LoVo (cell line): ENCODE data around the gene PRR33.

Source experiments
- DNase-seq: peaks from one replicate; pipeline ENCODE4 v3.0.0-alpha.2; 2016; ENCODE audit warnings: low spot score

PRR33 gene

DNA sequence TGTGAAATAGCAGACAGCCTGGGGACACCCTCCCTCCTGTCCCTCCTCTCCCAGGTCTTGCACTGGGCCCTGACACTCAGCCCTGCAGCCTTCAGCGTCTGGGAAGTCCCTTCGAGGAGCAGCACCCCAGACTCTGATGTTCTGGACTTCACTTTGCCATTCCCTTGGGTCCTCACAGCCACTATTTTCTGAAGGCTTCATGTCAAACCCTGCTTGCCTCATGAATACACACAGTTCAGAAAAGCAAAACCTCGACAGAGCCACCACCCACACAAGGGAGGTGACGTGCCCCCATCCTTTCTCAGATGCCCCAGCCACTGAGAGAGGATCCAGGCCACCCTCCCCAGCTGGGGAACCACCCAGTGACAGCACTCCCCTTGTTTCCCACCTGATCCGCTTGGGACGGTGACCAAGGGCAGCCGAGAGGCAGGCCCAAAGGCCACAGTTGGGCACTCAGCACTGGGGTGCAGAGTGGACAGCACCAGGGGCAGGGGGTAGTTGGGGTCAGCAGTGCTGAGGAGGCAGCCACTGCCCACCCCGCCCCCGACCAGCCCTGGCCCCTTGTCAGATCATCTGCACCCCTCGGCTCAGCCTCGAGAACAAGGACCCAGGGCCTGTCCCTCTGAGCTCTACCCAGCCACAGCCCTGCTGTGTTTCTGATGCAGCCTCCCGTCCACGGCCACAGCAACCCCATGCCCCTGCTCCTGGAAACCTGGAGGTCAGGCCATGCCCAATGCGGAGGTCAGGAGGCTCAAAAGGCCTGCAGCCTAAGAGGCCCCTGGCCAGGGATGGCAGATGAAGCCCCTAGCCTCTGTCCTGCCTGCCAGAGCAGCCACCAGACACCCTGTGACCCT is 24.7 kb upstream of the PRR33 start:
- no peak for DNase-seq

DNA sequence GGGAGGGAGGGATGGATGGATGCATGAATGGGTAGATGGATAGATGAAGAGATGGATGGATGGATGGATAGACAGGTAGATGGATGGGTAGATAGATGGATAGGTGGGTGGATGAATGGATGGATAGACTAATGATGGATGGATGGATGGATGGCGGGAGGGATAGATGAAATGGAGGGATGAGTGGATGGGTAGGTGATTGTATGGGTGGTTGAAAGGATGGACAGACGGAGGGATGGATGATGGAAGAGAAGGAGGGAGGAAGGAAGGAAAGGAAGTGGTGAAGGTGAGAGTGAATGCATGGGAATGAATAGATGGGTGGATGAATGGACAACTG is 24.1 kb upstream of the PRR33 start:
- no peak for DNase-seq

- no peak for DNase-seq
Measured at GRCh38 chr11:1913271-1914060, 21.8 kb upstream of the PRR33 start.

DNA sequence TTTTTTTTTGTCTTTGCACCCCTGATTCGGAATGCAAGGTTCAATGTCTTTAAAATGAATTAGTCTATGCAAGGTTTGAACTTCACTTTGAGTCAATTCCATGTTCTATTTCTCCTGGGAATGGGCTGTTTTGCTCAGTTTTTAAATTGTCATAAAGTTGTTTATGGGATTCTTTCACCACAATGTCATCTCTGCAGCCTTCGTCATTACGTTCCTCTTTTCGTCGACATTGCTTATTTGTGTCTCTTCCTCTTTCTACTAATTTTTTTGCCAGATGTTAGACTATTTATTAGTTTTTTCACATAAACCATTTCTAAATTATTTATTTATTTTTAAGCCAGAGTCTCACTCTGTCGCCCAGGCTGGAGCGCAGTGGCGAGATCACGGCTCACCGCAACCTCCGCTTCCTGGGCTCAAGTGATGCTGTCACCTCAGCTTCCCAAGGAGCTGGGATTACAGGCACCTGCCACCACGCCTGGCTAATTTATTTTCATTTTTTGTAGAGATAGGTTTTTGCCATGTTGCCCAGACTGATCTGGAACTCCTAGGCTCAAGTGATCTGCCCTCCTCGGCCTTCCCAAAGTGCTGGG is 20.7 kb upstream of the PRR33 start:
- no peak for DNase-seq

DNA sequence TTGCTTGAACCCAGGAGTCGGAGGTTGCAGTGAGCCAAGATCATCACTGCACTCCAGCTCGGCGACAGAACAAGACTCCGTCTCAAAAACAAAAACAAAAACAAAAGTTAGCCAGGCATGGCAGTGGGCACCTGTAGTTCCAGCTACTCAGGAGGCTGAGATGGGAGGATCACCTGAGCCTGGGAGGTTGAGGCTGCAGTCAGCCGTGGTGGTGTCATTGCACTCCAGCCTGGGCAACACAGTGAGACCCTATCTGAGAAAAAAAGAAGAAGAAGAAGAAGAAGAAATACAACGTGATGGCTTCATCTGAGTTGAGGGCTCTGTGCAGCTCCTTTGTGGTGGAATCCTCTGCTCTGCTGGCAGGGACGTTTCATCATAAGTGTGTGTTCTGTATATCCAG is 17.8 kb upstream of the PRR33 start:
- DNase-seq: no peak

GRCh38 chr11:1908618-1909017 is 16.9 kb upstream of the PRR33 start:
- DNase-seq: no peak

DNA sequence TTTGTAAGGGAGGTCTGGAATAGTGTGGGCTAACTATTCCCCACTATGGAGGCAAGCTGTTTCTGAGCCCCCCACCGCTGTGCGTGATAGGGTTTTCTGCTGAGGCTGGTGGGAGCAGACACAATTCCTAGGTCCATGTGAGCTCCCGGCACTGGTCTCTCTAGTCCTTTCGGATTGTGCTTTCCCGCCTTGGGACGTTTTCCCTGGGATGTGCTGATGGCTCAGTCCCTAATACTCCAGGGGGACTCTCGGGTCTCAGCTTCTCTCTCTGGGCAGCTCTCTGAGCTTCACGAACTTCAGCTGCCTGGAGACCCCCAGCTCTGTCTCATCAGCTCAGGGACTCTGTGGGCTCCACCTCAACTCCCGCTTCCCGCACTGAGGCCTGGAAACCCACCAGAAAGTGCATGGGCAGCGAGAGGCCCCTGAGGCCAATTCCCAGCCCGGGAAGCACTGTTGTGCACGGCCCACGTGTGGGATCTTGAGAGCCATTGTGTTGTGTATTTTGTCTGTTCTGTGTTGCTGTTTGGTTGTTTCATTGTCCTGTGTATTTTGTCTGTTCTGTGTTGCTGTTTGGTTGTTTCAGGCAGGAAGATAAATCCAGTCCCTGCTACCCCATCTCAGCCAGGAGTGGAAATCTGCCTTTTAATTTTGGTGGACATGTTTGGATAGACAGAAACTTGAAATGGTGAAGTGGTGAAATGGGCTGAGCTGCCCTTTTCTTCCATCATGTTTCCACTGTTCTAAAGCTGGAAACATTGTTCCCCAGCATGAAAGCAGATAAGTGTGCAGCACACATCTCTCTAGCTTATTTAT is 15.1 kb upstream of the PRR33 start:
- DNase-seq: no peak

DNA sequence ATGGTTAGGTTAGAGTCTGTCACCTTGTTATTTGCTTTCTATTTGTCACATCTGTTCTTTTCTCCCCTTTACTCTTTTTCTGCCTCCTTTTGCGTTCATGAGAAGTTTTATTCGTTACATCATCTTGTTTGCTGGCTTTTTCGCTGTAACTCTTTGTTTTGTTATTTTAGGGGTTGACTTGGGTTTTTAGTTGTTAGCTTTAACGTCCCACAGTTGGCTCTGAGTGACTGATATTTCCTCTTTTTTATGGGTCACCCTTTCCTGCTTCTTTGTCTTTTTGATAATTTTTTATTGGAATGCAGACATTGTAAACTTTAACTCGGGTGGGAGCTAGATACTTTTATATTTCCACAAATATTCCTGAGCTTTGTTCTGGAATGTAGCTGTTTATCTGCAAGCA is 14.5 kb upstream of the PRR33 start:
- DNase-seq: no peak

GRCh38 chr11:1899686-1900085 is 8.0 kb upstream of the PRR33 start:
- DNase-seq: no peak

GRCh38 chr11:1899090-1899489 is 7.4 kb upstream of the PRR33 start:
- no peak for DNase-seq

GRCh38 chr11:1896923-1897322 is 5.2 kb upstream of the PRR33 start:
- DNase-seq: no peak

DNA sequence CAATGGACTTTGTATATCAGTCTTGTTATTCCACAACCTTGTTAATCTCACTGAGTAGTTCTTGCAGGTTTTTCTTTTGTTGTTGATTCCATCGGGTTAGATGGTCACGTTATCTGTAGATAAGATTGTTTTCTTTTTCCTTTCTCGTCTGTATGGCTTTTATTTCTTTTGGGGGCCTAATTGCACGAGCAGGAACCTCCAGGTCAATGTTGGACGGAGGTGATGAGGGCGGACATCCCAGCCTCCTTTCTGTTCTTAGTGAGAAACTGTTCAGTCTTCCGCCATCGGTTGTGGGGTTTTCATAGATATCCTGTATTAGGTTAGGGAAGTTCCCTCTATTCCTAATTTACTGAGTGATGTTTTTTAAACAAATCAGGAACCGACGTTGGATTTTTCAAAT is 4.8 kb upstream of the PRR33 start:
- no peak for DNase-seq

DNA sequence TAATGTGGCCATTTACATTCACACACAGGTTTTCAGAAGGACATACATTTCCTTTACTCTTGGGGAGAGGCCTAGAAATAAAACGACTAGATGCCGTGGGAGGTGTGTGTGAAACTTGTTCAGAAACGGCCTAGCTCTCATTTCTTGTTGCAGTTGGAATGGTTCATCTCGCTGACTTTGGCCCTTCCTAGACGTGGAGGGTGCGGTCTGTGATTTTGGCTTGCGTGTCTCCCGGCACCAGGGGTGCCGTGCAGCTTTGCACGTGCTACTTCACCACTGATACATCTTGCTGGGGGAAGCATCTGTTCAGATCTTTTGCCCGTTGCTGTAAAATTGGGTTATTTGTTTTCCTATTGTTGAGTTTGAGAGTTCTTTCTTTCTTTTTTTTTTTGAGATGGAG is 3.1 kb upstream of the PRR33 start:
- DNase-seq: no peak

- no peak for DNase-seq
Measured at GRCh38 chr11:1893581-1894359, 2.1 kb upstream of the PRR33 start.

DNA sequence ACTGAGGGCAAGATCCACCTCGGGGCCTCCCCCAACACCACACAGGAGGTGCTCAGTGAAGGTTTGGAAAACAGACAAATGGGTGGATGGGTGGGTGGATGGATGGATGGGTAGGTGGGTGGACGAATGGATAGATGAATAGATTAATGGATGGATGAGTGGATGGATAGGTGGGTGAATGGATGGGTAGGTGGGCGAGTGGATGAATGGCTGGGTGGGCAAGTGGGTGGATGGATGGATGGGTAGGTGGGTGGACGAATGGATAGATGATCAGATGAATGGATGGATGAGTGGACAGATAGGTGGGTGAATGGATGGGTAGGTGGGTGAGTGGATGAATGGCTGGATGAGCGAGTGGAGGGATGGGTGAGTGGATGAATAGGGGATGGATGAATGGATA is 863 bp upstream of the PRR33 start:
- DNase-seq: no peak

DNA sequence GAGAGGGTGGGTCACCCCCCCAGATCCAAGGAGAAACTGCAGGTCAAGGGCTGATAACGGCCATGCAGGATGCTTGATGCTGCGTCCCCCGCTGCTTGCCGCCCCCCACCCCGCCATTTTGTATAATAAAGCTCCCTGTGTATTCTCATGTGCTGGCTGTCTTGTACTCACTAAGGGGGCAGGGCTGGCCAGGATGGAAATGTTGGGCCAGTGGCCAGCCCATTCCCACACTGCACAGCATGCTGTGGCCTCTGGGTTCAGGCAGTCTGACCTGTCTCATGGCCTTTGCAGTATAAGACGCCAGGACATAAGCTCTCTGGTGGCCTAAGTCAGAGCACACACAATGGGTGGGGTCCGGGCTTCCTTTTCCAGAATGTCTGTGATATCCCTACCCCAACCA is 421 bp upstream of the PRR33 start:
- DNase-seq: no peak

- no peak for DNase-seq
Measured at GRCh38 chr11:1890856-1891830, 552 bp downstream of the PRR33 start.

- DNase-seq: no peak
Measured at GRCh38 chr11:1889941-1890855, 1.5 kb downstream of the PRR33 start.

- no peak for DNase-seq
Measured at GRCh38 chr11:1889224-1889930, 2.3 kb downstream of the PRR33 start.
